Inferior parietal cortex (tissue), 1 donor: ENCODE results near the gene VKORC1.
"Not testable (repeated sequence)": the region's sequence is repeated elsewhere in the genome, so short reads cannot be mapped to it uniquely, and the experiment has no call there.

Experiments
- DNase-seq: peaks from one replicate; pipeline ENCODE4 v3.0.0-alpha.2; 2016; ENCODE audit errors: extremely low spot score

The VKORC1 gene

GRCh38 chr16:31094424-31095120 is at the start of gene VKORC1:
VKORC1 (minus strand) TSS chr16:31094797; CDS start chr16:31094729, 68 bp downstream.
- DNase-seq = peak; percentile 94

GRCh38 chr16:31143694-31144148 is 49.1 kb upstream of the VKORC1 start:
- no peak for DNase-seq

GRCh38 chr16:31143011-31143693 is 48.6 kb upstream of the VKORC1 start:
- DNase-seq = no peak

GRCh38 chr16:31142109-31143010 is 47.8 kb upstream of the VKORC1 start:
- DNase-seq = peak; percentile 91

- DNase-seq = no peak
Measured at GRCh38 chr16:31141489-31142108, 47.0 kb upstream of the VKORC1 start.

- not testable (repeated sequence) for DNase-seq
Measured at GRCh38 chr16:31141071-31141469, 46.5 kb upstream of the VKORC1 start.

GRCh38 chr16:31138621-31139578 is 44.3 kb upstream of the VKORC1 start:
- no peak for DNase-seq

GRCh38 chr16:31136822-31137499 is 42.4 kb upstream of the VKORC1 start:
- DNase-seq = not testable (repeated sequence)

GRCh38 chr16:31136287-31136662 is 41.7 kb upstream of the VKORC1 start:
- DNase-seq = no peak

GRCh38 chr16:31135535-31136286 is 41.1 kb upstream of the VKORC1 start, which contains the start of gene PRSS8:
PRSS8 (minus strand) TSS chr16:31135727; CDS start chr16:31135498, 229 bp downstream.
- no peak for DNase-seq

GRCh38 chr16:31134625-31135534 is 40.3 kb upstream of the VKORC1 start:
- DNase-seq = no peak

GRCh38 chr16:31134091-31134571 is 39.5 kb upstream of the VKORC1 start:
- DNase-seq = no peak

- no peak for DNase-seq
Measured at GRCh38 chr16:31133046-31133501, 38.5 kb upstream of the VKORC1 start.

GRCh38 chr16:31132303-31132979 is 37.8 kb upstream of the VKORC1 start:
- DNase-seq = no peak

GRCh38 chr16:31131841-31132271 is 37.3 kb upstream of the VKORC1 start:
- DNase-seq = no peak

- DNase-seq = no peak
Measured at GRCh38 chr16:31131416-31131815, 36.8 kb upstream of the VKORC1 start.

GRCh38 chr16:31130899-31131298 is 36.3 kb upstream of the VKORC1 start:
- DNase-seq = no peak
